ENCODE measurements around the gene CEACAM7.
"Not testable (repeated sequence)": the region's sequence is repeated elsewhere in the genome, so short reads cannot be mapped to it uniquely, and the experiment has no call there.

Gene CEACAM7

GRCh38 chr19:41656756-41657155 lies 31.3 kb downstream of the CEACAM7 start:
- DNase-seq (ENCODE audit: low spot score), result not testable (repeated sequence)

- DNase-seq (ENCODE audit: low spot score), result no peak
Observed at GRCh38 chr19:41652250-41652649, 35.8 kb downstream of the CEACAM7 start.

DNA sequence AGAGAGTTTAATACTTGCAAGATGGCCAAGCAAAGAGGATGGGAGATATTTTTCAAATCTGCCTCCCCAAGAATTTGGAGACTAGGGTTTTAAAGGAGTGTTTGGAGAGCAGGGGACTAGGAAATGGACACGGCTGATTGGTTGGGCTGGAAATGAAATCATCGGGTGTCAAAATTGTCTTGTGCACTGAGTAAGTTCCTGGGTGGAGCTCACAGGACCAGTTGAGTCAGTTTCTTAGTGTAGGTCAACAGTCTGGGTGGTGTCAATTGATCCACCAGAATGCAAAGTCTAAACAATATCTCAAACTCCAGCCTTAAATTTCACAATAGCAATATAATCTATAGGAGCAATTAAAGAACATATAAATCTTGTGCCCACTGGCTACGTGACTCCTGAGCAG lies 38.2 kb downstream of the CEACAM7 start:
- DNase-seq (ENCODE audit: low spot score), result no peak

GRCh38 chr19:41646589-41647204 lies 41.4 kb downstream of the CEACAM7 start:
- DNase-seq (ENCODE audit: low spot score), result peak; percentile 52

DNA sequence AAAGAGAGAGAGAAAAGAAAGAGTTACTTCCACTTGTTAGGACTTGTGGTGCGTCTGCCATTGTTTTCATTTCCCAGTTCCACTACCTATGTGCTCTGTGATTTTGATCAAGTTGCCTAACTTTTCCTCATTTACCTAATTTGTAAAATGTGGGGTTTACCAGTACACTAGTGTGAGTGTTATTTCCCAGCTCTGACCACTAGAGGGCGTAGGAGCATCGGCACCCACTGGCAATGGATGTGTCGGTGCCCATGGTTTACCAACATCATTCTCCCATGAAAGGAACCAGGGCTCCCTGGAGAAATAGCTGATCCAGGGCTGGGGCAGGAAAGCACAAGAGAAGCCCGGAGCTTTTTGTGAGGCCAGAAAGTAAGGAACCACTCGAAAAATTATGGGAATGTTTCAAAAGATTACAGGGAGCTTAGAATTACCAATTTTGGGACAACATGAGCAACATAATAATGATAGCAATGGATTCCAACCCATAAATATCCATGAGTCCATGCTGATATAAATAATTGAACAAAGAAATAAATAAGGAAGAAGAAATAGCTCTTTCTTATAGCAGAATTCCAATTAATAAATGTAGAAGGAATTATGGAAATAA lies 46.1 kb downstream of the CEACAM7 start:
- DNase-seq (ENCODE audit: low spot score), result peak; percentile 74

GRCh38 chr19:41638641-41639081 lies 49.4 kb downstream of the CEACAM7 start:
- DNase-seq (ENCODE audit: low spot score), result no peak

GRCh38 chr19:41637484-41637883 lies 50.6 kb downstream of the CEACAM7 start:
- no peak for DNase-seq (ENCODE audit: low spot score)

DNA sequence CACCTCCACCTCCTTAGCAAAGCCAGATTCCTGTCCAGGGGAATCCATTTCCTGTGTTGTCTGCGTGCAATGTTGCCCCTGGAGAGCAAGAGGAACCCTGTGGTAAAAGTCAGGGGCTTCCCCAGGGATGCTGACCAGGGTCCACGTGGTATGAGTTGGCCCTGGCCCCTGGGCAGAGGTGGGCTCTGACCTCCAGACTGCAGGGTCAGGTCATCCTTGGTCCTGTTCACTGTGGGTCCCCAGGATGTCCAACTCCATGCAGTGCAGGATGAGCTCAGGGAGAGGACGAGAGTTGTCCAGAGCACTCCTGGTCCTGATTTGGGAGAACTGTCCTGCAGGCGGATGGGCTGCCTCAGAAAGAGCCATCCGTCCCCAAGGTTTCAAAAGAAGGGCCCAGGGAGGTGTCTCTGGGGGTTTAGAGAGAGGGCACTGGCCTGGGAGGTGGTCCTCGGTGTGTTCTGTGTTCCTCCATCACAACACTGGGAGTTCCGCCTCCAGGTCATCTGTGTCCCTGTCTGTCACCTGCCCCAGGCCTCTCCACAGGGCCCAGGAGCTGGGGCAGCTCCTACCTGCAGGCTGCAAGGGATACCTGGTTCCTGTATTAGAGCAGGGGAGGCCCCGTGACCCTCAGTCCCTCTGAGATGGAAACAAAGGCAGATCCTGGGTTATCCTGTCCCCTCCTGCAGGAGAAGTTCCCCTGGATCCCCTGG lies 59.9 kb downstream of the CEACAM7 start:
- no peak for DNase-seq (ENCODE audit: low spot score)

DNA sequence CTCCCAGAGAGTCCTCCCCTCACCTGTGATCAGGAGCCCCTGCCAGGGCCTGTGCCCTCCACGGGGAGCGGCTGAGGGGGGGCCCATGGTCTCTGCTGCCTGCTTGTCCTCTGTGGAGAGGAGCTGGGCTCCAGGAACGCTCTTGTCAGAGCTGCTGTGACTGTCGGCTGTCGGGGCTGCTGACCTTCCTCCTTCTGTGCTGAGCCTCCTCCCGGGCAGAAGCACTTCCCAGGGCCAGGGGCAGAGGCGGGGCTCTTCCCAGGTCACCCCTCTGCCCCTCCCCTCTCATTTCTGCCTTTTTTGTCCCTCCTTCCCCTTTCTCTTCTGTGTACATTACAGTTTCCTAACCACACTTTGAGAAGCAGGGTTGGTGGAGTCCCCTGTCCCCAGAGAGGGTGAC lies 61.2 kb downstream of the CEACAM7 start, which contains the start of gene CEACAM4:
CEACAM4 (minus strand) TSS at position 198 of the 400 bp plus-strand sequence; CDS start at position 87, 111 bp downstream.
- no peak for DNase-seq (ENCODE audit: low spot score)

DNA sequence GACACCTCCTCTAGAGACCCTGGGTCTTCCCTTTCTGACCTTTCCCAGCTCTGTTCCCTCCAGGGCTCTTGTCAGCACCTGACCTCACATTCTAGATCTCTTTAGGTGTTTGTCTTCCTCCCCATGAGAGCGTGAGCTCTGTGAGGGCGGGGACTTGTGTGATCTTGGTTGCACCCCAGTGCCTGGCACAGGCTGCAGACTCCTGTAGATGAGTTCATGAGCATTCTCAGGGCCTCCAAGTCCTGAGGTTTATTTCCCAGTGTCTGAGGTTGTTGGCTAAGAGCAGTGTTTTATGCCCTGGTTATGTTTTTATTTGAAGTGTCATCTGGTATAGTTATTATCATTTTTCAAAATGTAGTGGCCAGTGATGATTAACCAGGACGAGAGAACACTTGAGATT lies 61.8 kb downstream of the CEACAM7 start:
- DNase-seq (ENCODE audit: low spot score), result no peak

DNA sequence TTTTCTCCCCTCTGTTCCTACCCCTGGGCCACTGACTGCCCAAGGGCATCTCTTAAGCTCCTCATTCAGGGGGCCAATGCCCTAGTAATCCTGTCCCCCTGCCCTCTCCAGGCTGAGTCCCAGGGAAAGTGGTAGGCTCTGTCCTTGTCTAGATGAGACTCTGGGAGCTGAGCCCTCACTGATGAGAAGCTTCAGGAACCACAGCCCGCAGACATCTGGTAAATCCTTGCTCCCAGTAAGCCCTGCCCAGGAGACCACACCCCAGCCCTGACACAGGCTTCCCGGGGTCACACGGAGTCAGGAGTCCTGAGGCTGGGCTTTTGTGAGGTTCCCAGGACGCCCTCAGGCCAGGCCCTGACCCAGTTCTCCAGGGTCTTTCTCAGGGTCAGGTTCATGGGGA lies 63.1 kb downstream of the CEACAM7 start:
- DNase-seq (ENCODE audit: low spot score), result no peak

DNA sequence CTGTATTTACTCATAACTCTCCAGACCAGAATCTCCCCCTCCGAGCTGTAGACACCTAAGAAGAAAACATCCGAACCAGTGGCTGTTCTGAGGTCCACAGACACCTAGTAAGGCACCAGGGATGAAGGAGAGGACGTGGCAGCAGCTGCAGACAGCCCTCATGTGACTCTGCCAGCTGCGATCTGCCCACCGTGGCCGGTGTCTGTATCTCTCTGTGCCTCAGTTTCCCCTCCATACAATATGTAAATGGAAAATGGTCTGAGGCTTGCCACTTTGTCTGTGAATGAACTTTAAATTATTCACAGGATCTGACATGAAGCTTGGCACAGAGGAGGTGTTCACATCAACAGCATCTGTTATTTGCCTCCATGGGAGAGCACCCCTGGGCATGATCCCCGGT lies 63.6 kb downstream of the CEACAM7 start:
- no peak for DNase-seq (ENCODE audit: low spot score)

GRCh38 chr19:41623360-41623759 lies 64.7 kb downstream of the CEACAM7 start:
- no peak for DNase-seq (ENCODE audit: low spot score)

Data from NAMALWA (cell line).